Limb (tissue), 2 donors: ENCODE results near the gene SPTLC3.

ENCODE experiments used
- DNase-seq, 2 donors: peaks; one replicate each; pipeline ENCODE4 v3.0.0-alpha.2; 2016; ENCODE audit errors: extremely low spot score in 2 of 2

The SPTLC3 gene

DNA sequence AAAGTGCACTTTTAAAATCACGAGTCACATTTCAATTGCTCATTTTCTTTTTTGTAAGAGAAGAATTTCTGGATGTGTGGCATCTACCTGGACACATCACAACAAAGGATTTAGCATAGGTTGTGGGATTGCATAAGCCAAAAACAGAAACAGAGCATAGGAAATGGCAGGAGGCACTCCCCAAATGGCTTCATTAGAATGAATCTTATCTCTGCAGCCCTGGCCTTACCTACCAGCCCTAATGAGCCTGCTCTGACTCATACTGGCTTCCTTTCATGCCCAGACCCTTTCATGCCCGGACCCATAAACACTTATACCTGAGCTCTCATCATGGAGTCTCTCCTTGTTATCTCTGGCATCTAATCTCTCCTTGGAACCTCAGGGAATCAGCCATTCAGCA, 23.9 kb upstream of the SPTLC3 start:
- no peak for DNase-seq

DNA sequence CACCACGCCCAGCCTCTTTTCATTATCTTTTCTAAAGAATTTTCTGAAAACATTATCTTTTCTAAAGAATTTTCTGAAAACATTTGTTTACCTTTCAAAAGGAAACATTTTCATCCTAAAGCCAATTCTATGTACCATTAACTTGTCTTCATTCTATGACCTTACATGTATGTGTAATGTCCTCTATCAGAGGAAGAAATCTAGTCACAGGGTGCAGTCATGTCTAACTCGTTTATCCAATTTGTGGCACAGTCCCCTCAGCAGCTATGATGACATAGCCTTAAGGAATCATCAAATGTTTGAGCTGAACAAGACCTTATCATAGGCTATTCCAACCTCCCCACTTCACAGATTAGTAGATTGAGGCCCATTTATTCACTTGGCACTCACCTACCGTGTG, 21.5 kb upstream of the SPTLC3 start:
- no peak for DNase-seq

- no peak for DNase-seq
Observed at GRCh38 chr20:12989586-12990115, 19.1 kb upstream of the SPTLC3 start.

GRCh38 chr20:12997128-12997655, 11.6 kb upstream of the SPTLC3 start:
- DNase-seq = no peak

DNA sequence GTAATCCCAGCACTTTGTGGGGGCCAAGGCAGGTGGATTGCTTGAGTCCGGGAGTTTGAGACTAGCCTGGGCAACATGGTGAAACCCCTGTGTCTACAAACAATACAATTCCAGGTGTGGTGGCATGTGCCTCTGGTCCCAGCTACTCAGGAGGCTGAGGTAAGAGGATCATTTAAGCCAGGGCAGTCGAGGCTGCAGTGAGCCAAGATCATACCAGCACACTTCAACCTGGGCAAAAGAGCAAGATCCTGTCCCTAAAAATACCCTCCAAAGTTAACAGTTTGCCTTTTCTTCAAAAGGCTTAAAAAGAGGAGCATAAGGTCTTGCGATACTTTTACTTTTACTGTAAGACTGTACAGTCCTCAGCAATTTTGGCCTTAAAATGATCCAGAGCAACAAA, 10.7 kb upstream of the SPTLC3 start:
- no peak for DNase-seq

GRCh38 chr20:12999201-12999600, 9.6 kb upstream of the SPTLC3 start:
- no peak for DNase-seq

GRCh38 chr20:13002251-13002650, 6.5 kb upstream of the SPTLC3 start:
- no peak for DNase-seq

- no peak for DNase-seq
Observed at GRCh38 chr20:13006825-13007224, 1.9 kb upstream of the SPTLC3 start.

DNA sequence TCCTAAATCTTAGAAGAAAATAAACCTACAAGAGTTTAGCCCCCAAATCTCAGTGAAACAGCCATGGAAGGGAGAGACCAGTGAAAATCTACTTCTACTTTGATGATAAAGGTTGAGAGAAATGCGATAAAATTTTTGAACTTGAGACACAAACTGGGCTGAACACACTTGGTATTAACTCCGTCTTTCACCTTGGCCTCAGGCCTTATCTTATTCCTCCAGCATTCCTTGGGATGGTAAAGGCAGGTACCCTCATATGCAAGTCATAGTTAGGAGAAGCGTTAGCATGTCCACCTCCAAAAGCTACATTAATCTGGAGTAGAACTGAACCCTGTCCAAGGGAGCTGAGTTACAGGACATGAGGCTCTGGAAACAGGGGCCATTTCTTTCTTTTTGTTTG, 1.2 kb upstream of the SPTLC3 start:
- no peak for DNase-seq

GRCh38 chr20:13009682-13010406, 1.1 kb downstream of the SPTLC3 start:
- DNase-seq = peak; percentile 30 to 78

GRCh38 chr20:13012886-13013285, 4.1 kb downstream of the SPTLC3 start:
- DNase-seq = no peak

DNA sequence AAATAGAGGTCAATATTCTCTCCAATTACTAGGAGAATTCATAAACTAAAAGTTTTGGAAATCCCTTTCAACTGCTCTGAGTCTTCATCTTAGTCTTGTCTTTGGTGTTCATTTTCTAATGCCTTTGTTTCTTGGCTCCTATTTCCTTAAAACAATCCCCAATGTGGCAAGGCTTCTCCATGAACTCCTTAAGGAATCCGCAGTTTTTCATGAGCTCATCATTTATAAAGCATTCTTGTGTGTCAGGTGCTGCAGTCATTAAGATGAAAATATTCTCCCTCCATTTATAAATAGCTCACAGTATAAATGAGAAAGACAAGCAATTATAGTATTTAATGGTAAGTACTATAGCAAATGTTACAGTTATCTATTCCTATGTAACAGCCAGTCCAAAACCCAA, 4.6 kb downstream of the SPTLC3 start:
- DNase-seq = no peak

DNA sequence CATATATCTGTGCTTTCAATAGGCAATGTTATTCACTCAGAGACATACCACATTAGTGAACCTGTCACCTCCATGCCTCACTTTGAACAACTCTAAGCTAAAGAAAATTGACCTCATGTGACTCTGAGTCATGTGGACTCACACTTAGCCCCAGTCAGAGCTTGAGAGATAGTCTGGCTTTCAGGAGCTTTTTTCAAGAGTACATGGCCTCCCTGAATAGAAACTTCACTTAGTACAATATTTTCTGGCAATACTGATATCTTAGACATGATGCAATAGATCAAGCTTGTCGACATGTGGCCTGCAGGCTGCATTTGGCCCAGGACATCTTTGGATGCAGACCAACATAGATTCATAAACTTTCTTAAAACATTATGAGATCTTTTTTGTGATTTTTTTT, 8.5 kb downstream of the SPTLC3 start:
- DNase-seq = no peak

DNA sequence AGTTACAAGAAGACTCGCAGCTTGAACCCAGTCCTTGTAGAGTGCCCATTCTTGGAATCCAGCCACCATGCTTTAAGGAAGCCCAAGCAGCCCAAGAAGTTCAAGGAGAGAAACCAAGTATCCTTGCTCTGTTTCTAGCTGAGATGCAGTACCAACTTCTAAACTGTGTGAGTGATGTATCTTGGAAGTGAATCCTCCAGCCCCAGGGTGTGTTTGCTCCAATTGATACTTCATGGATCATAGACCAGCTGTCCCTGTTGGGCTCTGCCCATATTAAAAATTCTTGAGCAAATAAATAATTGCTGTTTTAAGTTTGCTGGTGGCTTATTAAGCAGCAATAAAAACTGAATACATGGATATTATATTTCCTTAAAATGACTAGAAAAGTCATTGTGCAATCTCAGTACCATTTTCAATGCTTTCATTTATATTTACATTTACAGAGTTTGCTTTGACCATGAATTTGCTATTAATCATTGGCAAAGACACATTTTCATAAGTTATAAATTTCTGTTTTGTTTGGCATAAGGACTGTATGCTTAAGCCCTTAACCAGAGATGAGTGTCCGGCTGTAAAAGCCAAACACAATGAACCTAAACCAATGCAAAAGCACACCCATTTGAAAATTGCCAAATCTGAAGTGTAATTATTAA, 9.2 kb downstream of the SPTLC3 start:
- no peak for DNase-seq

GRCh38 chr20:13021205-13021970, 12.6 kb downstream of the SPTLC3 start:
- no peak for DNase-seq

DNA sequence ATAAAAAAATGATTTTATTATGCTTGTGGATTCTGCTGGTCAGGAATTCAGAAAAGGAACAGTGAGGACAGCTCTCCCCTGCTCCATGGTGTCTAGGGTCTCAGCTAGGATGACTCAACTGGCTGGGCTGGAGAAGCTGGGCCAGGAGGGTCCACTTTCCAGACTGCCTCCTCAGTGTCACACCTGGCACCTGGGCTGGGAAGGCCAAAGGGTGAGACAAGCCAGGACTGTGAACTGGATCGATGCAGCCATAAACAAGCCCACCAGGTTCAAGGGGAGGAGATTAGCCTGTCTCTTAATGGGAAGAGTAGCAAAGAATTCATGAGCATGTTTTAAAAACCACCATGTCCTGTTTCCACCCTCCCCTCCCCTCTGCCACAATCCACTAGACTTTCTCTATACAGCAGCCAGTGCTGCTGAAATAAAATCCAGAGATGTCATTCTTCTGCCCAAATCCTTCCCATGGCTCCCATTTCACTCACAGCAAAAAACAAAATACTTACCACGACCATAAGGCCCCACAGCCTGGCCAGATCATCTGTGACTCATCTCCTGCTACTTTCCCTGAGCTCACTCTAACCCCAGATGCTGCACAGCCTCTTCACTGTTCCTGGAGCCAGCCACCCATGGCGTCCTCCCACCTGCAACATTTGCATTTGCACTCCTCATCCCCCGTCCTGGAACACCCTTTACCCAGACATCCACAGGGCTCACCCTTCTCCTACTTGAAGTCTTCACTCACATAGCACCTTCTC, 13.8 kb downstream of the SPTLC3 start:
- DNase-seq = no peak

GRCh38 chr20:13024596-13024995, 15.8 kb downstream of the SPTLC3 start:
- no peak for DNase-seq

DNA sequence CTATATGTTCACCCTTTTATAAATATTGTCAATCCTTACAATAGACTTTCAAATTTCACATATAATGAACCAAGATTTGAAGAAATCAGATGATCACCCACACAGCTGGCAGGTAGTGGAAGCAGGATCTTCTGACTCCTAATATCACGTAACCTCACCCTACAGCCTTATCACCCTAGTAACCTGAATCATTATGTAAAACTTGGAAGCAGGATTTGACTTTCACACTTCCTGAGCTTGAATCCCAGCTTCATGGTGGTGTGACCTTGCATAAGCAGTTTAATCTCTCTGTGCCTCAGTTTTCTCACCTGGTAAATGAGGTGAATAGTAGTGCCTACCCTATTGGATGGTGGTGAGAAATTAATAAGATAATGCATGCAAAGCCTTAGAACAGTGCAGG, 16.4 kb downstream of the SPTLC3 start:
- DNase-seq = no peak

DNA sequence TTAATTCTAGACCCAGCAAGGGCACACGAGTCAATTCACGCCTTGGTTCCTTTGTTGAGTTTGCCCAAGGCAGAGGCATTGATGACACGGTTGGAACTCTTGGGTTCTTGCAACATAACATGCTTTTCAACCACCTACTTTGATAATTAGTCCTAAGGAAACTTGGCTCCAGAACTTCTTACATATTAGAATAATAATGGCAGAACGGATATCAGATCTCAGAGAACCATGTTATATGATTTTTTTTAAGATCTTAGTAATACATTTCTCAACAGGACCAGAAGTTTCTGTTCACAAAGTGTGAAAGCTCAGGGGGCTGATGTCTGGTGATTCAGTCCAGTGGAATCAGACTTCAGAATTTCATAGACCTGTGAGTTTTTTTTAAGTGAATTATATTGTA, 19.2 kb downstream of the SPTLC3 start:
- no peak for DNase-seq

GRCh38 chr20:13028673-13029072, 19.9 kb downstream of the SPTLC3 start:
- DNase-seq = no peak

DNA sequence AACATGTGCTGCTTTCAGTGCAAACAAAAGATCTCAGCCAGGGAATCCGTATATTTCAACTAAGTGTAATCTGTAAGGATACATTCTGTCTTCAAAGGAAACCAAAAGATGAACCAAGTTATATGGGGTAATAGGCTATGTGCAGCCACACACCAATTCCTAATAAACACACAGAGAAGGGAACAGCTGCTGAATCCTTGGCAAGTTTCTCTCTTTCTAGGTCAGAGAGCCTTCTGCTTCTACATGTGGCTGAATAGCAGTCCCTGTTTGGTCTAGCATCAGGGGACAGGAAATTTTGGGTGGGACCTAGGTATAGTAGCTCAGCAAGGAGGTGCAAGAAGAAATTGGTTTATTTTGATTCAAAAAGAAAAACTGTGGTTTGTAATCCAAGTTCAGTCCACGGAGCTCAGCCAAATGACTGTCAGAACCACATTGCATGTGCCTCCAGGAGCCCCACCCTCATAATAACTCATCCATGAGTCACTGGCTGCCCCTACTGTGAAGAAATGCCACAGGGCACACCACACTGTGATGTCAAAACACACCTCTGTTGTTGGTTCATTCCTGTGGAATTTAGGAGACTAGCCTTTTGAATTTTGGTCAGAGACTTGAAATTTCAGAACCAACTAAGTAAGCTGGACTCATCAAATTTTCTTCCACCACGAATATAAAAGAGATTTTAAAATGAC, 21.1 kb downstream of the SPTLC3 start:
- peak in 1 of 2 donors; percentile 10 for DNase-seq
